ENCODE data around the gene CYTH2.

DNA sequence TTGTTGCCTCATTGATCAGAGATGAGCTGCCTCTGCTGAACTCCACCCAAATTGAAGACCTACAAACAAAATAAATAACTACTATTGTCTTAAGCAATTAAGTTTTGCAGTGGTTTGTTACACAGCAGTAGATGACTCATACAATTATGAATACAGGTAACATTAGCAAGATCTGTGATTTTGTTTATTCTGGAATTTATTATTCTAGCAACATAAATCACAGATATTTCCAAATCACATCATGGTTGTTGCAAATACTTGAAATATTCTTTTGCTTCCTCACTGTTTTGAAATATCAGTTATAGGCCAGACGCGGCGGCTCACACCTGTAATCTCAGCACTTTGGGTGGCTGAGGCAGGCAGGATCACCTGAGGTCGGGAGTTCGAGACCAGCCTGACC is 55.6 kb downstream of the CYTH2 start:
- TF ChIP-seq, protein P1, sequence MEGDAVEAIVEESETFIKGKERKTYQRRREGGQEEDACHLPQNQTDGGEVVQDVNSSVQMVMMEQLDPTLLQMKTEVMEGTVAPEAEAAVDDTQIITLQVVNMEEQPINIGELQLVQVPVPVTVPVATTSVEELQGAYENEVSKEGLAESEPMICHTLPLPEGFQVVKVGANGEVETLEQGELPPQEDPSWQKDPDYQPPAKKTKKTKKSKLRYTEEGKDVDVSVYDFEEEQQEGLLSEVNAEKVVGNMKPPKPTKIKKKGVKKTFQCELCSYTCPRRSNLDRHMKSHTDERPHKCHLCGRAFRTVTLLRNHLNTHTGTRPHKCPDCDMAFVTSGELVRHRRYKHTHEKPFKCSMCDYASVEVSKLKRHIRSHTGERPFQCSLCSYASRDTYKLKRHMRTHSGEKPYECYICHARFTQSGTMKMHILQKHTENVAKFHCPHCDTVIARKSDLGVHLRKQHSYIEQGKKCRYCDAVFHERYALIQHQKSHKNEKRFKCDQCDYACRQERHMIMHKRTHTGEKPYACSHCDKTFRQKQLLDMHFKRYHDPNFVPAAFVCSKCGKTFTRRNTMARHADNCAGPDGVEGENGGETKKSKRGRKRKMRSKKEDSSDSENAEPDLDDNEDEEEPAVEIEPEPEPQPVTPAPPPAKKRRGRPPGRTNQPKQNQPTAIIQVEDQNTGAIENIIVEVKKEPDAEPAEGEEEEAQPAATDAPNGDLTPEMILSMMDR (IDR thresholded peaks at IDR 0.05) = no peak
- TF ChIP-seq ZFX (IDR thresholded peaks at IDR 0.05; ENCODE audit: borderline replicate concordance) = no peak
